ENCODE measurements around the gene PRELID2.
"Not testable (repeated sequence)": the region's sequence is repeated elsewhere in the genome, so short reads cannot be mapped to it uniquely, and the experiment has no call there.

Gene PRELID2

GRCh38 chr5:145834917-145835847, at the start of gene PRELID2:
Gene PRELID2 (minus strand): TSS chr5:145835342. CDS start chr5:145835251, 91 bp downstream.
- DNase-seq (ENCODE audit: low spot score): peak; percentile 91

GRCh38 chr5:145874765-145875164, 39.6 kb upstream of the PRELID2 start:
- no peak for DNase-seq (ENCODE audit: low spot score)

GRCh38 chr5:145872914-145873313, 37.8 kb upstream of the PRELID2 start, which contains the start of gene GRXCR2:
Gene GRXCR2 (minus strand): TSS chr5:145873014. CDS start chr5:145872968, 46 bp downstream.
- DNase-seq (ENCODE audit: low spot score): no peak

- no peak for DNase-seq (ENCODE audit: low spot score)
Observed at GRCh38 chr5:145872486-145872885, 37.3 kb upstream of the PRELID2 start.

- no peak for DNase-seq (ENCODE audit: low spot score)
Observed at GRCh38 chr5:145869753-145870152, 34.6 kb upstream of the PRELID2 start.

GRCh38 chr5:145867806-145868205, 32.7 kb upstream of the PRELID2 start:
- no peak for DNase-seq (ENCODE audit: low spot score)

- not testable (repeated sequence) for DNase-seq (ENCODE audit: low spot score)
Observed at GRCh38 chr5:145864432-145864831, 29.3 kb upstream of the PRELID2 start.

GRCh38 chr5:145863003-145863402, 27.9 kb upstream of the PRELID2 start:
- DNase-seq (ENCODE audit: low spot score): no peak

- DNase-seq (ENCODE audit: low spot score): no peak
Observed at GRCh38 chr5:145859897-145860296, 24.8 kb upstream of the PRELID2 start.

- no peak for DNase-seq (ENCODE audit: low spot score)
Observed at GRCh38 chr5:145859453-145859852, 24.3 kb upstream of the PRELID2 start.

GRCh38 chr5:145858959-145859358, 23.8 kb upstream of the PRELID2 start:
- DNase-seq (ENCODE audit: low spot score): peak; percentile 15

GRCh38 chr5:145856285-145856818, 21.2 kb upstream of the PRELID2 start:
- peak; percentile 60 for DNase-seq (ENCODE audit: low spot score)

- DNase-seq (ENCODE audit: low spot score): peak; percentile 43
Observed at GRCh38 chr5:145855763-145856267, 20.7 kb upstream of the PRELID2 start.

GRCh38 chr5:145854651-145855258, 19.6 kb upstream of the PRELID2 start:
- peak; percentile 92 for DNase-seq (ENCODE audit: low spot score)

- peak; percentile 15 for DNase-seq (ENCODE audit: low spot score)
Observed at GRCh38 chr5:145853781-145854376, 18.7 kb upstream of the PRELID2 start.

- DNase-seq (ENCODE audit: low spot score): no peak
Observed at GRCh38 chr5:145852990-145853389, 17.8 kb upstream of the PRELID2 start.

- no peak for DNase-seq (ENCODE audit: low spot score)
Observed at GRCh38 chr5:145848854-145849253, 13.7 kb upstream of the PRELID2 start.

- no peak for DNase-seq (ENCODE audit: low spot score)
Observed at GRCh38 chr5:145847499-145848497, 12.7 kb upstream of the PRELID2 start.

- DNase-seq (ENCODE audit: low spot score): no peak
Observed at GRCh38 chr5:145846081-145846480, 10.9 kb upstream of the PRELID2 start.

GRCh38 chr5:145841299-145841698, 6.2 kb upstream of the PRELID2 start:
- no peak for DNase-seq (ENCODE audit: low spot score)

Data from hematopoietic multipotent progenitor cell treated with erythropoietin and hydrocortisone succinate and interleukin-3 and kit ligand, for 15 days (in vitro differentiated cells).